ENCODE data around the gene ATF2.

The ATF2 gene

DNA sequence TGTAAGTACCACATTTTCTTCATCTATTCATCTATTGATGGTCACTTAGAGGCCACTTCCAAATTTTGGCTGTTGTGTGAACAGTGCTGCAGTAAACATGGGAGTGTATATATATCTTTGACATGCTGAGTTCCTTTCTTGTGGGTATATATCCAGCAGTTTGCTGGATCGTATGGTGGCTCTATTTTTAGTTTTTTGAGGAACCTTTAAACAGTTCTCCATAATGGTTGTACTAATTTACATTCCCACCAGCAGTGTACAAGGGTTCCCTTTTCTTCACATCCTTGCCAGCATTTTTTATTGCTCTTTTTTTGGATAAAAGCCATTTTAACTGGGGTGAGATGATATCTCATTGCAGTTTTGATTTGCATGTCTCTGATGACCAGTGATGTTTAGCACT, 20.8 kb upstream of the ATF2 start:
- CTCF ChIA-PET: no interaction called here
- POLR2A ChIA-PET: no interaction called here
- no peak for TF ChIP-seq TARDBP (IDR thresholded peaks at IDR 0.05)
- TF ChIP-seq ZNF384 (IDR thresholded peaks at IDR 0.05): no peak
- TF ChIP-seq FOXA1 (IDR thresholded peaks at IDR 0.05): no peak
- no peak for DNase-seq (ENCODE audit: extremely low spot score)

DNA sequence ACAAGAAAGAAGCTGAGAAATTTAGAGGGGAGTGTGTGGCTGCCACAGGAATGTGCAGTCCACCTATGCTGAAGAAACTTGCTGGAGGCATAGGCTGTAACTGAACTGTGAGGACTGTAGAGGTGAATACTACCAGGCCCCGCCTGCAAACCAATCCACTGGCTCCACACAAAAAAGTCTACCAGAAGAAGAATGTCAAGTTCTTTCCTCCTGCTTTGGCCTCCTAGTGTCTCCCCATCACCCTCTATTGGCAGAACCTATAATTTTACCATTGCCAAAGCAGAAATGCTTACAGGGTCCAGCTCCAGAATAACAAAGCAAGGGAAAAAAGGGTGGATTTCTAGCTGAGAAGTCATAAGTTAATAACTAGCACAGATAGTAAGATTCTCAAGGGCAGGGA, 19.4 kb upstream of the ATF2 start:
- CTCF ChIA-PET: interaction anchor here (0.7 kb wide), 1 partner anchor 490 kb away, joined by 3 read pairs; no protein-coding TSS in a partner anchor
- peak; percentile 30 for DNase-seq (ENCODE audit: extremely low spot score)
- POLR2A ChIA-PET: no interaction called here
- TF ChIP-seq NFRKB (IDR thresholded peaks at IDR 0.05): no peak
- TF ChIP-seq ZNF384 (IDR thresholded peaks at IDR 0.05): no peak
- TF ChIP-seq, protein P1, sequence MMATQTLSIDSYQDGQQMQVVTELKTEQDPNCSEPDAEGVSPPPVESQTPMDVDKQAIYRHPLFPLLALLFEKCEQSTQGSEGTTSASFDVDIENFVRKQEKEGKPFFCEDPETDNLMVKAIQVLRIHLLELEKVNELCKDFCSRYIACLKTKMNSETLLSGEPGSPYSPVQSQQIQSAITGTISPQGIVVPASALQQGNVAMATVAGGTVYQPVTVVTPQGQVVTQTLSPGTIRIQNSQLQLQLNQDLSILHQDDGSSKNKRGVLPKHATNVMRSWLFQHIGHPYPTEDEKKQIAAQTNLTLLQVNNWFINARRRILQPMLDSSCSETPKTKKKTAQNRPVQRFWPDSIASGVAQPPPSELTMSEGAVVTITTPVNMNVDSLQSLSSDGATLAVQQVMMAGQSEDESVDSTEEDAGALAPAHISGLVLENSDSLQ (IDR thresholded peaks at IDR 0.05): no peak
- TF ChIP-seq L3MBTL2 (conservative IDR thresholded peaks at IDR 0.05): no peak
- no peak for TF ChIP-seq FOXK2 (IDR thresholded peaks at IDR 0.05)
- no peak for TF ChIP-seq SP1 (IDR thresholded peaks at IDR 0.05)
- no peak for TF ChIP-seq ARNT (IDR thresholded peaks at IDR 0.05)
- TF ChIP-seq FOXM1 (IDR thresholded peaks at IDR 0.05; ENCODE audit: borderline replicate concordance): no peak
- no peak for TF ChIP-seq BHLHE40 (IDR thresholded peaks at IDR 0.05; ENCODE audit: borderline replicate concordance)
- no peak for TF ChIP-seq FOXA1 (IDR thresholded peaks at IDR 0.05)
- no peak for TF ChIP-seq SUZ12 (IDR thresholded peaks at IDR 0.05)
- TF ChIP-seq TARDBP (IDR thresholded peaks at IDR 0.05): no peak
- no peak for TF ChIP-seq ELF4 (IDR thresholded peaks at IDR 0.05)
- no peak for TF ChIP-seq HDGF (IDR thresholded peaks at IDR 0.05; ENCODE audit: borderline replicate concordance)
- TF ChIP-seq CTBP1 (IDR thresholded peaks at IDR 0.05; ENCODE audit: borderline replicate concordance): no peak
- no peak for TF ChIP-seq LEF1 (IDR thresholded peaks at IDR 0.05; ENCODE audit: borderline replicate concordance)

DNA sequence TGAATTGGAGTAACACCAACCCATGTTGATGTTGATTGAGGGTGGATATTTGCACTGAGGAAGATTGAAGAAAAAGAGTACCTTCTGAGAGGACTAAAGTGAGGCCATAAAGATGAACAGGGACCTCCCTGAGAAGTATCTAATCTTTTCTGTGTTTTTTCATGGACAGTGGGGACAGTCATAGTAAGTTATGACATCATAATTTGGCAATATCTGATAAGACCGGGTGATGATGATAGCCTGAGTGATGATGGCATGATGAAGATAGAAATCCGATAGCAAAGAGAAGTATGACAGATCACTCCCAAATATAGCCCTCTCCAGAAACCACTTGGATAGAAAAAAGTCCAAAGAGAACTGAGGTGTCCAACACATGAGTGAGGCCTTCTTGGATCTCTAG, 15.7 kb upstream of the ATF2 start:
- TF ChIP-seq FOXM1 (IDR thresholded peaks at IDR 0.05; ENCODE audit: borderline replicate concordance) (no peak), HDGF (IDR thresholded peaks at IDR 0.05; ENCODE audit: borderline replicate concordance) (no peak), CTBP1 (IDR thresholded peaks at IDR 0.05; ENCODE audit: borderline replicate concordance) (no peak), FOXK2 (IDR thresholded peaks at IDR 0.05) (no peak), FOXA1 (IDR thresholded peaks at IDR 0.05) (no peak), NFRKB (IDR thresholded peaks at IDR 0.05) (no peak), SP1 (IDR thresholded peaks at IDR 0.05) (no peak), ZNF384 (IDR thresholded peaks at IDR 0.05) (no peak), BHLHE40 (IDR thresholded peaks at IDR 0.05; ENCODE audit: borderline replicate concordance) (no peak), LEF1 (IDR thresholded peaks at IDR 0.05; ENCODE audit: borderline replicate concordance) (no peak), SUZ12 (IDR thresholded peaks at IDR 0.05) (no peak), TARDBP (IDR thresholded peaks at IDR 0.05) (no peak), ARNT (IDR thresholded peaks at IDR 0.05) (no peak), L3MBTL2 (conservative IDR thresholded peaks at IDR 0.05) (no peak), ELF4 (IDR thresholded peaks at IDR 0.05) (no peak)
- TF ChIP-seq, protein P1 (IDR thresholded peaks at IDR 0.05): no peak
- ChIA-PET CTCF (interaction anchor here (0.6 kb wide), 1 partner anchor 75 kb away, joined by 3 read pairs; no protein-coding TSS in a partner anchor), POLR2A (no interaction called here)
- no peak for DNase-seq (ENCODE audit: extremely low spot score)

DNA sequence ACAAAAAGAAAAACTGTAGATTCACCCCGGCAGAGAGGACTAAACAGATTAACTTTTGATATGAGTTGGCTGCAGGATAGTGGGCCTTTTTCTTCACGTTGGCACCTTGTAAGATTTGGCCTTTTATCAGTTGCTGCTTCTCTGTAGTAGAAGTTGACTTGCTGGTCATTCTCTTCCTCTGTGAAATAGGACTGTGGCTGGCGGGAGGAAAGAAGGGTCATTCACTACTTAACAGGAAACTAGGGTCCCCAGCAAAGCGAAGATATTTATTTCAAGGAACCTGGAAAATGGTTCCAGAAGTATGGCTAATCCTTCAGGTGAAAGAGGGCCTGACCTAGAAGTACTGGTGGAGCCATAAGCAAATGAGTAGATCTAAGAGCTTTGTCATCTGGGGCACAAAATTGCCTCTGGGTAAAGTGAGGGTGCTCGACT, 13.9 kb upstream of the ATF2 start:
- CTCF ChIA-PET: no interaction called here
- POLR2A ChIA-PET: no interaction called here
- DNase-seq (ENCODE audit: extremely low spot score): no peak
- TF ChIP-seq ARNT (IDR thresholded peaks at IDR 0.05) (no peak), FOXM1 (IDR thresholded peaks at IDR 0.05; ENCODE audit: borderline replicate concordance) (no peak), FOXA1 (IDR thresholded peaks at IDR 0.05) (no peak), L3MBTL2 (conservative IDR thresholded peaks at IDR 0.05) (no peak; the same call in 1 of the 2 replicates), NFRKB (IDR thresholded peaks at IDR 0.05) (no peak), TARDBP (IDR thresholded peaks at IDR 0.05) (no peak), ELF4 (IDR thresholded peaks at IDR 0.05) (no peak), SP1 (IDR thresholded peaks at IDR 0.05) (no peak)

DNA sequence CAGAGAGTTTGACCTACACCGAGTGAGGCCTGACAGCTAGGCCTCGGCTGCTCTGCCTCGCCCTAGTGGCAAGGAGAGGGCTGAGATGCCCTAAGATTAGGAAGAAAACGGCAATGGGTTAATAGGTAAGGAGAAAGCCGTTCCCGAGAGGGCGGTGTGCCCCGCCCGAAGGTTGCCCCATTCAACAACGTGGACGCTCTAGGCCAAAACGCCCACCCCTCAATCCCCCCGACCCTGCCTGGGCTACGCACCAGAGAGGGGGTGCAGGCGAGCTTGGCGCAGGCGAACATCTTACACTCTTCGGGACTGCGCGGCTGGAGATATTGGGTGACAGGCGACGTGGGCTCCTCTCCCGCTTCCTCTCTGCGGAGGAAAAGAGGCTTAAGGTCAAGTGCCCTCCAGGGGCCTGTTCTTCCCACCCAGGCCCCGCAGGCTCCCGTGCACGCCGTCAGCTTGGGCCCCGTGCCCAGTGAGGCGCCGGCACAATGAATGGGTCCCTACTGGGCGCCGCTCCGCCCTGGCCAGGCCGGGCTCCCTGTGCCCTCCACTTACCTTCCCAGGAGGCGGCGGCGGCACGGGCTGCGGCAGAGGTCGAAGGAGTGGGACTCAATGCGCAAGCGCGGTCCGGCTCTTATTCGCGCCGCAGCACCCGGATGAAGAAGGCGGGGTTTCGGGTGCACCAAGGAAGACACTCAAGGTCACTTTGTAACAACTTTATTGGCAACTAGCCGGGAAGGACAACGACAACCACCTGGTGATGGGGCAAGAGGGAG, 13.3 kb upstream of the ATF2 start, which contains the start of gene ATP5MC3:
Gene ATP5MC3 (minus strand): TSS at position 607 of the 773 bp plus-strand sequence. CDS start 317 bp downstream, at position 290.
- DNase-seq (ENCODE audit: extremely low spot score): peak; percentile 94
- CTCF ChIA-PET: no interaction called here
- no peak for TF ChIP-seq ARNT (IDR thresholded peaks at IDR 0.05)
- no peak for TF ChIP-seq SUZ12 (IDR thresholded peaks at IDR 0.05)
- TF ChIP-seq TARDBP (IDR thresholded peaks at IDR 0.05): no peak
- TF ChIP-seq ZNF384 (IDR thresholded peaks at IDR 0.05): peak; percentile 62
- TF ChIP-seq L3MBTL2 (conservative IDR thresholded peaks at IDR 0.05): peak; percentile 45; the same call in 1 of the 2 replicates
- TF ChIP-seq FOXA1 (IDR thresholded peaks at IDR 0.05): no peak
- no peak for TF ChIP-seq FOXK2 (IDR thresholded peaks at IDR 0.05)
- peak; percentile 20; the same call in 1 of the 2 replicates for TF ChIP-seq ELF4 (IDR thresholded peaks at IDR 0.05)
- POLR2A ChIA-PET: interaction anchor here (3.0 kb wide), 1 partner anchor 13 kb away, joined by 17 read pairs; the partner anchor contains the start of gene ATF2

DNA sequence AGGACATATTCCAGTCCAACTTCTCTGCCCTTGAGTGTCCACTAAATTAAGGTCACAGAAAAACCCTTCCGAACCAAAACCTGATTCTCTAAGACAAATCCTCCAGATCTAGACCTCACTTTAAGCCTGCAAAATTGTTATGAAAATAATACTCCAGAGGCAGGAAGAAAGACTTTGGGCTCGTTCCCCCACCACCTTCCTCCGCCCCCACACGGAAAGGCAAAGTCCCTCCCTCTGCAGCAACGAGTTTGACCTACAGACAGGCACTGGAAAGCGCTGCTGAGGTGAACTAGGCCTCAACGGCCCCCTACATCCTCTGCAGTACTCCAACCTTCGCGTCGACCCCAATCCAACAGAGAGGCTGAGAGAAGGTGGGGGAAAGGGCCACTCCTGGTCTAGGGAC, 12.7 kb upstream of the ATF2 start:
- ChIA-PET CTCF (no interaction called here), POLR2A (interaction anchor here (3.0 kb wide), 1 partner anchor 12 kb away, joined by 17 read pairs; the partner anchor contains the start of gene ATF2)
- TF ChIP-seq, protein P1 (IDR thresholded peaks at IDR 0.05): no peak
- TF ChIP-seq SP1 (IDR thresholded peaks at IDR 0.05) (no peak), LEF1 (IDR thresholded peaks at IDR 0.05; ENCODE audit: borderline replicate concordance) (no peak), FOXA1 (IDR thresholded peaks at IDR 0.05) (no peak), SUZ12 (IDR thresholded peaks at IDR 0.05) (no peak), FOXM1 (IDR thresholded peaks at IDR 0.05; ENCODE audit: borderline replicate concordance) (no peak), ELF4 (IDR thresholded peaks at IDR 0.05) (no peak), NFRKB (IDR thresholded peaks at IDR 0.05) (no peak), ARNT (IDR thresholded peaks at IDR 0.05) (no peak)
- peak; percentile 48 for DNase-seq (ENCODE audit: extremely low spot score)

All from HEK293T (cell line).